HepG2 (cell line): ENCODE data around the gene GNAI2. TPM values are rescaled to one million over a fixed set of nuclear protein-coding genes. Genes with fewer than 3 reads are reported as not detected.

Source experiments
- ASH2L ChIP-seq: fragments of 300-600, 200-600 bp; sonication (generic); IDR thresholded peaks from 2 replicates; pipeline ENCODE4 v1.7.0; 2017; ENCODE audit warnings: low read depth, mild to moderate bottlenecking, moderate library complexity, mixed read lengths, low read length; ENCODE audit not compliant: insufficient read length
- CBX5 ChIP-seq: sonication (generic); formaldehyde crosslinking; IDR thresholded peaks from 2 replicates; pipeline ENCODE4 v1.4.0; 2020; ENCODE audit warnings: missing genetic modification reagents, borderline replicate concordance
- DRAP1 ChIP-seq: IDR thresholded peaks from 2 replicates; pipeline ENCODE4 v1.6.1; 2016; ENCODE audit warnings: missing genetic modification reagents, missing compliant biosample characterization
- GPN1 ChIP-seq: sonication (generic); formaldehyde crosslinking; IDR thresholded peaks from 2 replicates; pipeline ENCODE4 v1.5.1; 2020; ENCODE audit warnings: missing genetic modification reagents, borderline replicate concordance
- HDAC2 ChIP-seq: sonication (generic); formaldehyde crosslinking; IDR thresholded peaks from 2 replicates; pipeline ENCODE4 v1.4.0; 2020; ENCODE audit warnings: missing genetic modification reagents
- HHEX ChIP-seq: IDR thresholded peaks from 2 replicates; pipeline ENCODE4 v1.6.1; 2016; ENCODE audit warnings: control low read depth
- MAF1 ChIP-seq: sonication (generic); formaldehyde crosslinking; IDR thresholded peaks from 2 replicates; pipeline ENCODE4 v1.5.0; 2020; ENCODE audit warnings: missing genetic modification reagents, borderline replicate concordance
- NR2C2 ChIP-seq: sonication (generic); formaldehyde crosslinking; IDR thresholded peaks from 2 replicates; pipeline ENCODE4 v1.4.0; 2020; ENCODE audit warnings: missing genetic modification reagents, mild to moderate bottlenecking, moderate library complexity, borderline replicate concordance
- RCOR2 ChIP-seq: IDR thresholded peaks from 2 replicates; pipeline ENCODE4 v1.6.1; 2016; ENCODE audit warnings: missing biosample characterization, missing genetic modification reagents
- SAFB2 ChIP-seq: sonication (generic); formaldehyde crosslinking; IDR thresholded peaks from 2 replicates; pipeline ENCODE4 v1.5.1; 2020; ENCODE audit warnings: missing genetic modification reagents, low read depth, mild to moderate bottlenecking, borderline replicate concordance
- TBX3 ChIP-seq: fragments of 450-650 bp; IDR thresholded peaks from 2 replicates; pipeline ENCODE4 v1.6.1; 2017; ENCODE audit warnings: antibody characterized with exemption, mild to moderate bottlenecking, inconsistent platforms, borderline replicate concordance
- TRIM22 ChIP-seq: fragments of 450-650 bp; IDR thresholded peaks from 2 replicates; pipeline ENCODE4 v1.6.1; 2017
- UBTF ChIP-seq: sonication (generic); formaldehyde crosslinking; IDR thresholded peaks from 2 replicates; pipeline ENCODE4 v1.4.0; 2020; ENCODE audit warnings: mild to moderate bottlenecking, missing genetic modification reagents
- ZHX2 ChIP-seq, 2 experiments: sonication (generic) in 1 of 2; formaldehyde crosslinking in 1 of 2; IDR thresholded peaks; 2 replicates each; pipeline versions ENCODE4 v1.6.1 to v1.9.0; 2014 to 2022; ENCODE audit warnings: antibody characterized with exemption in 1 of 2, borderline replicate concordance in 1 of 2, inconsistent platforms in 1 of 2, low read depth in 1 of 2, missing genetic modification reagents in 1 of 2
- ZNF207 ChIP-seq: fragments of 450-650 bp; IDR thresholded peaks from 2 replicates; pipeline ENCODE4 v1.6.1; 2016; ENCODE audit warnings: antibody characterized with exemption, borderline replicate concordance
- ZNF235 ChIP-seq: sonication (generic); formaldehyde crosslinking; IDR thresholded peaks from 2 replicates; pipeline ENCODE4 v1.8.1; 2023; ENCODE audit warnings: mild to moderate bottlenecking, missing genetic modification reagents, borderline replicate concordance
- ZNF576 ChIP-seq: sonication (generic); formaldehyde crosslinking; IDR thresholded peaks from 2 replicates; pipeline ENCODE4 v1.4.0; 2020; ENCODE audit warnings: mild to moderate bottlenecking, missing genetic modification reagents
- ZNF674 ChIP-seq: sonication (generic); formaldehyde crosslinking; IDR thresholded peaks from 2 replicates; pipeline ENCODE4 v1.5.0; 2020; ENCODE audit warnings: low read depth, mild to moderate bottlenecking, missing genetic modification reagents
- polyA plus RNA-seq, 8 experiments: library from polyadenylated mRNA; depleted of rRNA in 3 of 8; stranded (reverse) in 7 of 8; unstranded in 1 of 8; fragments of >200 nt; fragmentation: Illumina TruSeq in 4 of 8; extraction: Trizol in 4 of 8; gene quantifications; 2 replicates each; pipeline versions ENCODE4 v1.2.1 to v1.2.3, GENCODE V29; 2011 to 2016; ENCODE audit warnings: low read depth in 4 of 8, missing spikeins in 1 of 8, mixed read lengths in 1 of 8; ENCODE audit not compliant: insufficient read depth in 1 of 8
- total RNA-seq, 5 experiments: library from RNA; depleted of rRNA; stranded (reverse); fragments of >200 nt; fragmentation: Illumina TruSeq; extraction: Trizol; gene quantifications; 2 replicates each; pipeline ENCODE4 v1.2.3, GENCODE V29; 2016; ENCODE audit warnings: low read depth in 1 of 5

GNAI2 gene
- total and polyA plus RNA-seq, 2 of the 13 experiments (the other 11 are each of a cell fraction or from before 2014, with no cell fraction given) = 51.1 to 66.2 TPM

GRCh38 chr3:50221411-50222168, 14.4 kb upstream of the GNAI2 start (continued):
- TF ChIP-seq ZNF576 (CRISPR knock-in tag) (0 out of 2 replicates have a peak, but pooled peaks have one; percentile 41), TRIM22 (no peak), ZNF235 (CRISPR knock-in tag) (no peak), HDAC2 (CRISPR knock-in tag) (peak; percentile 68), GPN1 (CRISPR knock-in tag) (no peak), ZNF674 (CRISPR knock-in tag) (no peak), CBX5 (CRISPR knock-in tag) (no peak), TBX3 (no peak), ZHX2 (IDR thresholded peaks at IDR 0.05; ENCODE audit: low read depth) (no peak), ZHX2 (CRISPR knock-in tag; IDR thresholded peaks at IDR 0.05; ENCODE audit: borderline replicate concordance) (no peak), SAFB2 (CRISPR knock-in tag) (no peak), HHEX (CRISPR knock-in tag) (no peak), NR2C2 (CRISPR knock-in tag) (no peak), ASH2L (no peak), DRAP1 (no peak), RCOR2 (CRISPR knock-in tag) (no peak), ZNF207 (no peak), MAF1 (CRISPR knock-in tag) (no peak), UBTF (CRISPR knock-in tag) (peak; percentile 78)
